Kidney capillary endothelial cell (primary cell): Measurements from ENCODE around the gene HNF1B.

Source experiments
- DNase-seq: peaks from one replicate; pipeline ENCODE4 v3.0.0-alpha.2; 2018; ENCODE audit warnings: low spot score

HNF1B gene

DNA sequence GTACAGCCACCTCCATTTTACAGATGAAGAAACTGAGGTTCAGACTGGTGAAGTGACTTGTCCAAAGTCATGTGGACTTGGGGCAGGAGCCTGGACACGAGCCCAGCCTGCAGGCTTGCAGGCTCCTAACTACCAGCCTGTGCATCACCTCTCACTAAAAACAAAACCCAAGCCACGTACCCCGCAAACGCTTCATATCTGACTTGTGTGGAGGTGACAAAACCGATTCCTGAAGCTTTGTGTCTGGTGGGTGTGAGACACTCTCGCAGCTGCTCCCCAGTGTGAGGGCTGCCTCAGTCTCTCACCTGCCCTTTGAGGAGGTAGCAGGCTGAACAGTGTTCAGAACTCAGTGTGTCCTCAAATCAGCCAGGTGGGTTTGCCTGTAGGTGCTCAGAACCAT lies 8.4 kb downstream of the HNF1B start:
- no peak for DNase-seq

DNA sequence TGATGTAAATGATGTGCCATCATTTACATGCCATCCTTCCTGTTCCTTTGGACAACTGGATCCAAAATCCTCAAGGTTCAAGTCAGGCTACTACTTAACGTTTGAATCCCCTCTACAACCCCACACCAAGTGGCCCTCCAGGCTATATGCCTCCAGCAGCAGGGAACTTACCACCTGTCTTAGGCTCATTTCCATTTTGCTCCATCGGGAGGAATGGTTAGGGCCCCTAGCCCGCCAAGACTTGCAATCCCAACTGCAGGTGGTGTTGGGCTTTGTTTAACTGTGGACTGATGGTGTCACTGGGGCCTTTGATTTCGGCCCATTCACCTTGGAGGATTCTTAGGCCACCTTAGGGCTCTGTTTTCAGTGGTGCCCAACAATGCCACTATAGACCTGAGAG lies 9.7 kb downstream of the HNF1B start:
- DNase-seq, result no peak

DNA sequence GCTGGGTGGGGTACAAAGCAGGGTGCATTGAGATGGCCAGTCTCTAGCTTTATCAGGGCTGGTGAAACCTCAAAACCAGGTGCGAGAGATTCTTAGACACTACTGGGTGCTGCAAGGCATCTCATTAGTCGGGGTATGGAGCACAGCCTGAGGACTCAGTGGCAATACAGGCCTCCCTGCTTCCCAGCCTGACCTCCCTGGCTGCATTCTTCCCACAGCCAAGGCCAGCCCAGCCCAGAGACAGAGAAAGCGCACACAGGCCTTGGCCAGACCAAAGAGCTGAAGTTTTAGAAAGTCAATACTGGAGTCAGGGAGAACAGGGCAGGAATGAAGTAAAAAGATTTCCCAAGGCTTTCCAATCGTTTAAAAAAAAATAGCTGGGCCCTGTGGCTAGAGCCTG lies 12.5 kb downstream of the HNF1B start:
- no peak for DNase-seq

- DNase-seq, result no peak
These were observed 13.8 kb downstream of the HNF1B start for GRCh38 chr17:37731056-37731455.

- DNase-seq, result no peak
These were observed 15.0 kb downstream of the HNF1B start for GRCh38 chr17:37729905-37730304.

DNA sequence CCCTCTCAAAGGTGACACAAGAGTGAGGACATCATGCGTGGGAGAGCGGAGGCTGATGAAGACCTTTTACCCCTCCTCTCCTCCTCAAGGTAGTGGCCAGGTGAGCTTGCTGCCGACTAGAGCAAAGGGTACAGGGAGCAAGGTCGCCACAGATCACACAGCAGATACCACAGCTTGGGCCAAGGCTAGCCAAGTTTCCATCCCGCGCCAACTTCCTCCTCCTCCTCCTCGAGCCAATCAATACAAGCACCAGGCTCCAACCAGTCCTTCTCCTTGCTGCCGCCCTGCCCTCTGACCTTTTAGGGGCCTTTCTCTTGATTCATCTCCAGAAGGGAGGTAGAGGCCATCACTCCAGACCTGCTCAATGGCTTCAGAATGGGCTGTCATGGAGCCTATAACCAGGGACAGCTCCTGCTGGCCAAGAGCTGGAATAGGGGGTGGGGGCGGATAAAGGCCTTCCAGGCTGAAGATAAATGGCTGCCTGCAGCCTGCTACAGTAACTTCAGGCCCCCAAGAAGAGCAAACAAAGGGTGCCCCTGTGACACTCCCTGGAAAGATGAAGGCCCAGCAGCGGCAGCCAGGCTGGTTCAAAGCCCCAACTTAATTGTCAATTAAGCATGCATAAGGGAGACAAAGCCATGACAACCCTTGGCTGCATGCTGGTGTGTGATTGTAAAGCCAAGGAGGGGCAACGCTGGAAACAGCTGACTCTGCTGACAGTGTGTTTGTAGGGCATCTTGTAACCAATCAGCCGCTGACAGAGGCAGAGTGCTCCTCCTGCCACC lies 17.8 kb downstream of the HNF1B start:
- no peak for DNase-seq

DNA sequence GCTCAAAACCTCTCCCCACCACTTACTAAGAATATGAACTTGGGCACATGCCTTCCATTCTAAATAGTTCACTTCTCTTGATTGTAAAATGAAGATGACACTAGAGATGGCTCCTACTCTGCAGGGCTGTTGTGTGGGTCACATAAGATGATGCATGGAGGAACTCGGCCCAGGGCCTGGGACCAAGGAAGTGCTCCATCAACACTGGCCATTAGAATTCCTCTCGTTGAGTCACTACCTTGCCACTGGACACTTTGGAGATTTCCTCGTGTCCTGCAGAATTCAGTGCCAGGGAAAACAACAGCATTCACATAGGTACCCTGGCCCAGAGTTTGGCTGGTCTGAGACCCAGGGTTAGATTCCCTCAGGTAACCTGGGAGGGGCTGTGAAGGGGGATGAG lies 18.6 kb downstream of the HNF1B start:
- DNase-seq, result no peak

GRCh38 chr17:37725601-37726146 lies 19.2 kb downstream of the HNF1B start:
- DNase-seq, result no peak

DNA sequence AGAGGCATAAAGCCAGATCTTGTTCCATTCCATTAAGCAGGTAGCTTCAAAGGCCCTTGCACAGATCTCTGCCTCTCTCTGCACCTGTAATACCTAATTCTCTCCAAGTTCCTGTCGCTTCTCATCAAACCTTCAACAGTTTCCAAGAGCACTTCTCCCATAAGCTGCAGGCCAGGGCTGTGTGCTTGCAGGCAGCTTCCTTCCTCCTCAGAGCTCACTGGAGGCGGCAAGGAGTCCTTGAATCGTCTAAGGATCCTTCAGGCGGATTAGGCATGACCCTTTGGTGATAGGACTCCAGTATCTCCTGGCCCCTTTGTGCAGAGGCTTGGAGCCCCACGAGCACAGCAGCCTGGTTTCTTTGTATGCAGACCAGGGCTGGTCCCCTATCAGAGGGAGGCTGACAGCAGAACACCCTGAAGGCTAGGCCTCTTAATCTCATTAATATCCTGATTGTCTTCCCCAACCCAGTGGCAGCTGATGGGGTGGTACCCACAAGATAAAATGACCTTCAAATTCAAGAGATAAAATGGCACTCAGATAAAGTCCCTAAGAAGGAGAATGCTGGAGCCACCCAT lies 19.8 kb downstream of the HNF1B start:
- DNase-seq, result no peak

DNA sequence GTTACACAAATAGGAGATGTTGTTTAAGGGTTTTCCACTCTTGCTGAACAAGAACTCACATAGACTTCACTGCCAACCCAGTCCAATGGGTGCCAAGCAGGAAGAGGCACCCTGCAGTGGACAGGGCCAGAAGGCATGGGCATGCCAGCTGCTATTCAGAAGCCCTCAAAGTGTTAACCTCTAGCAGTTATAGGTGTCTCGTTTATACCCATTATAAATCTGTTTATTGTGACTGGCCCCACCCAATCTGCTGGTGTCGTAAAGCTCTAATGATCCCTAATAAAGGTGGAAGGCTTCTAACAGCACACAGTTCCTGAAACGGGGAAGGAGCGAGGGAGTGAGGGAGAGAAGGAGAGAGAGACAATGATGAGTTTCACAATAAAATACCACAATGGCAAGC lies 23.9 kb downstream of the HNF1B start:
- DNase-seq, result no peak

- DNase-seq, result no peak
These were observed 25.0 kb downstream of the HNF1B start for GRCh38 chr17:37719866-37720265.

DNA sequence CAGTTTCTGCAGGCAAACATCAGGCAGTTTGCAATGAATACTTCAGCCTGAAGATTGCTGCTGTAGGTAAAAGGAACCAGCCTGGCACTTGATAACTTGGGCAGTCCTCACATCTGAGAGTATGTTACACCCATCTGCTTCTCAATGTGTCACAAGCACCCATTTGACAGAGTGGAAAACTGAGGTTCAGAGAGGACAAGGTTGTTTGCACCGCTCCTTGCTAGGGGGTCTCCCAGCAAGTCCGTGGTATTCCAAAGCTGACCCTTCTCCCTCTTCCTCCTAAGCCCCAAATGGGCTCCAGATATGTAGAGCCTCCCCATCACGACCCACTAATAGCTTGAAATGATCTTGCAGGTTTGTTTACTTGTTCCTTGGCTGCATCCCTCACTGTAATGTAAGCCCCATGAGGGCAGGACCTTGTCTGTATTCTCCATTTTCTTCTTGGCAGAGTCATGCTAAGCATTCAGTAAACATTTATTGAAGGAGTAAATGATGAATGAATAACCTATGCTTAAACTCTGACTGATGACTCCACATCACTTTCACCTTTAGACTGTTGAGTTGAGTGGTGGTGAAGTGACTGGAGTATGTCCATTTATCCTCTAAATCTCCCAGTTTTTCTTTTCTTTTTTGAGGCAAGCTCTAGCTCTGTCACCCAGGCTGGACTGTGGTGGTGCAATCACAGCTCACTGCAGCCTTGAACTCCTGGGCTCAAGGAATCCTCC lies 26.4 kb downstream of the HNF1B start:
- no peak for DNase-seq

- DNase-seq, result no peak
These were observed 27.1 kb downstream of the HNF1B start for GRCh38 chr17:37717627-37718323.

GRCh38 chr17:37714897-37715296 lies 30.0 kb downstream of the HNF1B start:
- DNase-seq, result no peak

DNA sequence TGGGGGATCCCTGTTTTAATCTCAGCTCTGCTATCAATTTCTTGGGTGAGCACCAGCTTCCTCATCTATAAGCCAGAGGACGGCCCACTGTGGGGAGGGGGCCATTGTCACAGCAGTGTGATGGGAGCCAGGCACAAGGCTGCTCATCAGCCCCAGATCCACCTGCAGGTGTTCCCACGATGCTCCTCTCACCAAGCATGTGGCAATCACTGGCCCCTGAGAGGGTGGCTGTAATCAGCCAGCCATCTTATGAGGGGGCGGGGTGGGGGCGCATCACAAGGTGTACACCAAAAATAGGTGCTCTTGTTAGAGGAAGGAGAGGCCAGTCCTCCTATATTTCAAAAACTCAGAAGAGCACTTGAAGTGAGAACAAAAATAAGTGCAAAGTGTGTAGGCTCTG lies 31.2 kb downstream of the HNF1B start:
- no peak for DNase-seq

GRCh38 chr17:37713028-37713431 lies 31.8 kb downstream of the HNF1B start:
- DNase-seq, result no peak

DNA sequence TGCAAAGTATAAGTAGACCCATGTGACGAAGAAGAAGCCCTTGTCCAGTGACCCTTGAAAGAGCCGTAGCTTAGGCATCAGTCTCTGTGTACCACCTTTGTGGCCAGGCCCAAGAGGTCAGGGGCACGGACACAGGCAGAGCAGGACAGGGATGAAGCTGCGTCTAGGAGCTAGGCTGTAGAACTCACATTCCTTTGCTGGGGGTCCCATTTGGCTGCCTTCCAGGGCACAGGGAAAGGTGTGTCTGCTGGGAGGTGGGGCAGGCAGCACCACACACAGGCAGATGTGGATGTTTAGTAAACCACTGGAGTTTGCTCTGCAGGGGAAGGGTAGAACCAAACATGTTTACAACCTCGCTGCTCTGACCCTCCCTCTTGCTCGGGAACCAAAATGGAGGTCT lies 33.7 kb downstream of the HNF1B start:
- no peak for DNase-seq

DNA sequence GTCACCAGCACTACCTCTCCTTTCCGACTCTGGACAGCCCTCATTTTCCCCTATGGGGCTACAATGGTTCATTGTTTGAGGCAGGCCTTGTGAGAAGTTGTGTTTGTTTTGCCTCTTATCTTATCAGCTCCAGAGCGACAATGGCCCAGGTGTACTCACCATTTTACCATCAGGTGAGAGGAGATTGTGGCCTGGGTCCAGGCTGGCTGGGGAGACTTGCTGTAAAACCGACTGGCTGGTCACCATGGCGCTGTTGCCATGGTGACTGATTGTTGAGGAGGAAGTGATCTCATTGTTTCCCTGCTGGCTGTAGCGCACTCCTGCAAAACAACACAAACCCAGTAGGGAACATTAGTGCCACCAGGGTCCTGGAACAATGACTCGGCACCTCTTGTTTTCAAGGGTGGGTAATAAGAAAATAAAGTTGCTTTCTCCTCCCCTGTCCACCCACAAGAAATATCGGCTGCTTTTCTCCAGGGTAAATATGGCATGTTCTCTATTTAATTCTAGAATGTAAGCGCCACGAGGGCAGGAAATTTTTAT lies 34.4 kb downstream of the HNF1B start:
- peak; percentile 84 for DNase-seq

DNA sequence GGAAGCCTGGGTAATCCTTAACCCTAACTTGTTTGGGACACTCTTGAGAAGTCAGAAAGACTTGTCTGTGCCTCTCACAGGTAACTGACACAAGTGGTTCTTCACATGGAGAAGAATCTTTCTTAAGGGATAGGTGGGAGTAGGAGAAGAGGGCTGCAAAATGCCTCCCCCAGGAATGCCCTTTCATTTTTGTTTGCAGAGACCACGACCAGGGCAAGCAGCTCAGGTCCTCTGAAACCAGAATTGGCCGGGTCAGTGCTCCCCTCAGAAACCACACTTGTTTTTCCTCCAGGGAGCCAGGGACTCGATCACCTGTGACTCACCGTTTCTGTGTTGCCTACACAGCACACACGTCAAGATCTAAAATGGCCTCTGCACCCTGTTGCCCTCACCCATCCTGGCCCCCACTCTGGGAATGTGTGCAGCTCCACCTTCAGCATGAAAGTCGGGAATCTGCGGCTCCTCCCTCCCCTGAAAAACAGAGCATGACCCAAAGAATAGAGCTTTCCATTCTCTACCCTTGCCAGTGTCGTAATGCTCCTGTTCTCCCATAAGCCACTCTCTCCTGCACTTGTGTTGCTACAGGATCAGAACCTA lies 36.1 kb downstream of the HNF1B start:
- no peak for DNase-seq

- no peak for DNase-seq
These were observed 36.7 kb downstream of the HNF1B start for GRCh38 chr17:37708008-37708615.

DNA sequence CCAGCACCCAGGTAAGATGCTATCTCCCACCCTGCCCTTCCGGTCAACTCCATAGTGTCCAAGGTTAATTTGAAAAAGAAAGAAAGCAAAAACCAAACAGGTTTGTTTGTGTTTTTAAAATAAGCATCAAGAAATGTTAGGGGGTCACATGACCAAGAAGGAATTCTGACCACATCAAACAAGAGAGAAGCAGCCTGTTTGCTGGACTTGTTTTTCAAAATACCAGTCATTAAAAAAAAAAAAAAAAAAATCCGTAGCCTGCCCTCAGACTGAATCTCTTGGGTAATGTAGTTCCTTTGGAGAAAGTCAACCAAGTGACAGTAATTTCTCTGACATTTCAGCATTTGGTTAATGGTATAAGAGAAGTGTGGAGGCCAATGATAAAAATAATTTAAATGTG lies 38.4 kb downstream of the HNF1B start:
- no peak for DNase-seq
